Mesothelial cell of epicardium (in vitro differentiated cells): Measurements from ENCODE around the gene CDH13. TPM values are rescaled to one million over a fixed set of nuclear protein-coding genes. Genes with fewer than 3 reads are reported as not detected.

Source experiments
- DNase-seq, 2 experiments: peaks; one replicate each; pipeline ENCODE4 v3.0.0; 2021; ENCODE audit warnings: low spot score in 2 of 2; ENCODE audit not compliant: unreplicated experiment in 2 of 2
- H3K27ac Mint-ChIP-seq: 2 replicates; pipeline ENCODE4 v1.8.0; 2021; ENCODE audit warnings: mixed read lengths
- H3K27me3 Mint-ChIP-seq: 2 replicates; pipeline ENCODE4 v1.8.0; 2021; ENCODE audit warnings: low read depth, mixed read lengths
- H3K36me3 Mint-ChIP-seq: 2 replicates; pipeline ENCODE4 v1.8.0; 2021; ENCODE audit warnings: mixed read lengths
- H3K4me1 Mint-ChIP-seq: 2 replicates; pipeline ENCODE4 v1.8.0; 2021; ENCODE audit warnings: mixed read lengths
- H3K4me3 Mint-ChIP-seq: 2 replicates; pipeline ENCODE4 v1.8.0; 2021; ENCODE audit warnings: mild to moderate bottlenecking, moderate library complexity, mixed read lengths
- H3K9me3 Mint-ChIP-seq: 2 replicates; pipeline ENCODE4 v1.8.0; 2021; ENCODE audit warnings: mixed read lengths
- CTCF ChIP-seq: fragments of 200-600 bp; sonication (generic); IDR thresholded peaks from one replicate; pipeline ENCODE4 v1.5.0; 2021; ENCODE audit warnings: antibody characterized with exemption; ENCODE audit not compliant: unreplicated experiment
- total RNA-seq: library from RNA; stranded (reverse); gene quantifications from 3 replicates; pipeline ENCODE4 v1.2.1, GENCODE V29; 2021

CDH13 gene
- total RNA-seq, 1 donor from 2014 or later, result 0.80 TPM

GRCh38 chr16:83021045-83021444 lies 394.3 kb downstream of the CDH13 start:
- Mint-ChIP-seq H3K27ac (no peak overlapping the region), H3K27me3 (no peaks in the 10 kb centered on the region), H3K36me3 (no peaks in the 10 kb centered on the region), H3K9me3 (peaks cover 6% of the 10 kb centered on the region), H3K4me3 (no peak overlapping the region), H3K4me1 (no peaks in the 10 kb centered on the region)
- TF ChIP-seq CTCF, result no peak
- DNase-seq, result no peak

GRCh38 chr16:83021746-83022145 lies 395.0 kb downstream of the CDH13 start:
- no peaks in the 10 kb centered on the region for H3K4me1 Mint-ChIP-seq
- no peak overlapping the region for H3K4me3 Mint-ChIP-seq
- H3K36me3 Mint-ChIP-seq, result no peaks in the 10 kb centered on the region
- no peak for DNase-seq
- peaks cover 6% of the 10 kb centered on the region for H3K9me3 Mint-ChIP-seq
- TF ChIP-seq CTCF, result no peak
- H3K27me3 Mint-ChIP-seq, result no peaks in the 10 kb centered on the region
- H3K27ac Mint-ChIP-seq, result no peak overlapping the region

GRCh38 chr16:83023011-83023410 lies 396.2 kb downstream of the CDH13 start:
- DNase-seq, result no peak
- Mint-ChIP-seq H3K27ac (no peak overlapping the region), H3K4me3 (no peak overlapping the region), H3K9me3 (peaks cover 6% of the 10 kb centered on the region), H3K36me3 (no peaks in the 10 kb centered on the region), H3K4me1 (no peaks in the 10 kb centered on the region), H3K27me3 (no peaks in the 10 kb centered on the region)
- TF ChIP-seq CTCF, result no peak

- TF ChIP-seq CTCF, result no peak
- DNase-seq, result no peak
- Mint-ChIP-seq H3K27ac (no peak overlapping the region), H3K9me3 (peaks cover 6% of the 10 kb centered on the region), H3K36me3 (no peaks in the 10 kb centered on the region), H3K4me1 (no peaks in the 10 kb centered on the region), H3K27me3 (no peaks in the 10 kb centered on the region), H3K4me3 (no peak overlapping the region)
Observed at GRCh38 chr16:83023640-83024039, 396.9 kb downstream of the CDH13 start.

- TF ChIP-seq CTCF, result no peak
- no peak for DNase-seq
- H3K4me3 Mint-ChIP-seq, result no peak overlapping the region
- no peaks in the 10 kb centered on the region for H3K27me3 Mint-ChIP-seq
- H3K36me3 Mint-ChIP-seq, result no peaks in the 10 kb centered on the region
- no peaks in the 10 kb centered on the region for H3K4me1 Mint-ChIP-seq
- H3K9me3 Mint-ChIP-seq, result peaks cover 15% of the 10 kb centered on the region
- no peak overlapping the region for H3K27ac Mint-ChIP-seq
Observed at GRCh38 chr16:83027973-83028372, 401.2 kb downstream of the CDH13 start.

- peaks cover 8% of the 10 kb centered on the region for H3K9me3 Mint-ChIP-seq
- no peaks in the 10 kb centered on the region for H3K4me1 Mint-ChIP-seq
- H3K27me3 Mint-ChIP-seq, result no peaks in the 10 kb centered on the region
- no peak for TF ChIP-seq CTCF
- H3K27ac Mint-ChIP-seq, result no peak overlapping the region
- no peak for DNase-seq
- no peaks in the 10 kb centered on the region for H3K36me3 Mint-ChIP-seq
- no peak overlapping the region for H3K4me3 Mint-ChIP-seq
Observed at GRCh38 chr16:83029467-83029866, 402.7 kb downstream of the CDH13 start.
